HEK293 (cell line): Measurements from ENCODE around the gene HK3.

ENCODE experiments used
- KLF9 ChIP-seq: fragments of 450-650 bp; formaldehyde crosslinking; IDR thresholded peaks from 2 replicates; pipeline ENCODE4 v1.5.1; 2016; ENCODE audit warnings: missing biosample characterization, missing genetic modification characterization, low read depth
- PRDM10 ChIP-seq: fragments of 450-650 bp; formaldehyde crosslinking; IDR thresholded peaks from 2 replicates; pipeline ENCODE4 v1.5.1; 2016; ENCODE audit warnings: missing biosample characterization, missing genetic modification characterization
- ZBTB20 ChIP-seq: fragments of 450-650 bp; formaldehyde crosslinking; IDR thresholded peaks from 2 replicates; pipeline ENCODE4 v1.5.1; 2016; ENCODE audit warnings: missing biosample characterization, missing genetic modification characterization
- ZNF114 ChIP-seq: fragments of 450-650 bp; formaldehyde crosslinking; IDR thresholded peaks from 2 replicates; pipeline ENCODE4 v1.5.0; 2017; ENCODE audit warnings: missing biosample characterization, missing genetic modification characterization
- ZNF398 ChIP-seq: fragments of 450-650 bp; formaldehyde crosslinking; IDR thresholded peaks from 2 replicates; pipeline ENCODE4 v1.5.1; 2017; ENCODE audit warnings: missing biosample characterization, missing genetic modification characterization

GRCh38 chr5:176884571-176884890, 14.6 kb downstream of the HK3 start:
- TF ChIP-seq ZNF114 (tag by site-specific recombination) (no peak), ZNF398 (no peak), PRDM10 (tag by site-specific recombination) (no peak), KLF9 (tag by site-specific recombination) (no peak), ZBTB20 (tag by site-specific recombination) (no peak)
